GM19324 (cell line): ENCODE measurements around the gene RSAD1.

Source experiments
- ATAC-seq: cut with Tn5 transposase; IDR thresholded peaks from one replicate; pipeline ENCODE4 v1.9.1; 2021; ENCODE audit warnings: mild to moderate bottlenecking, moderate library complexity; ENCODE audit not compliant: unreplicated experiment, low FRiP score

The RSAD1 gene

DNA sequence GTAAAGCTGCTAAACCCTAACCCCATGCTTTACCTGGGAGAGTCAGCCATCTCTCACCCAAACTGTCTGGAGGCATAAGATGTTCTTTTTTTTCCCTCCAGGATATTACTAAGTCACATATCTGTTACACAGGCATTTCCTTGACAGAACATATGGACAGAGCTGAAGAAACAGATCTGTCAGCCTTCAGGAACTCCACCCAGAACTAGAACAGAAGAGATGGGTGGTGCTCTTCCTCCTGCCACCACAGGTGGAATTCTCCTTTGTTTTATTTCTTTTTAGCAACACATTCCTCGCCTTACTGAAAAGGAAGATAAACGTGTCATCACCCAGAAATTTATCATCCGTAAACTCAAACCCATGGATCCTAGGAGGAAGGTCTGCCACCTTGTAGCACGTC is 38.4 kb downstream of the RSAD1 start:
- no peak for ATAC-seq

DNA sequence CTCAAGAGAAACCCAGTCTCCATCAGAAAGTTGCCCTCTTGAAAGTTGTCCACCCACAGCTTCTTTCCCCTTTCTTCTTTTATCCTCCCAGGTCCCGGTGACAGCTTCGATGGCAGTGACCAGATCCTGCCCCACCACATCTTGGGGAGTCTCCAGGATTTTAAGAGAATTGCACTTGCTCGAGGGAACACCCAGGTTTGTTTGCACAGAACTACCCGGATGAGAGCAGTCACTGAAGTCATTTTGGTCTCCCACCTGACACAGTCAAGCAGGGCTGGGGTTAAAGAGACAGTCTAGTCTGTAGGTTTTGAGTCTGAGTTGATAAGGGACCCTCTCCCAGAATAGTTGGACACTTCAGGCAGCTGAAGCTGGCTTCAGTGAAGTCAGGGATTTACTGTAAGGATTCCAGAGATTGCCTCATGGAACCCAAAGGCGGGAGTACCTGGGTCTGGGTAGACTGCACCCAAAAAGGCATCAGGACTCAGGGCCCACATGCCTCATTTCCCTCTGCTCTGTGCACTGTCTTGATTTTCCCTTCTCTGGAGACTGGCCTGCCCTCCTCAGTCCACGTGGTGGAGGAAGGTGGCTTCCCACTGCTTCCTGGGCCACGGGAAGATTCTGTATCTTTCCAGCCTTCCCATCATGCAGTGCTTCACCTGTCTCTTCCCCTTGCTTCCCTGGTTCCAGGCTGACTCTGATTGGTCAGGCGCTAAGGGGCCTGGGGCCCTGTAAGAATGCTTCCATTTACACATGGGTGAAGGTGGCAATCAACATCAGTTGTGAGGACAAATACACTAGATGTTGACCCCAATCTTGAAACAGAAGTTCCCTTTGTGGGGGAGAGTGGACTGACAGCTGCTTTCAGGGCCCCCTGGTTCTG is 39.1 kb downstream of the RSAD1 start:
- no peak for ATAC-seq

DNA sequence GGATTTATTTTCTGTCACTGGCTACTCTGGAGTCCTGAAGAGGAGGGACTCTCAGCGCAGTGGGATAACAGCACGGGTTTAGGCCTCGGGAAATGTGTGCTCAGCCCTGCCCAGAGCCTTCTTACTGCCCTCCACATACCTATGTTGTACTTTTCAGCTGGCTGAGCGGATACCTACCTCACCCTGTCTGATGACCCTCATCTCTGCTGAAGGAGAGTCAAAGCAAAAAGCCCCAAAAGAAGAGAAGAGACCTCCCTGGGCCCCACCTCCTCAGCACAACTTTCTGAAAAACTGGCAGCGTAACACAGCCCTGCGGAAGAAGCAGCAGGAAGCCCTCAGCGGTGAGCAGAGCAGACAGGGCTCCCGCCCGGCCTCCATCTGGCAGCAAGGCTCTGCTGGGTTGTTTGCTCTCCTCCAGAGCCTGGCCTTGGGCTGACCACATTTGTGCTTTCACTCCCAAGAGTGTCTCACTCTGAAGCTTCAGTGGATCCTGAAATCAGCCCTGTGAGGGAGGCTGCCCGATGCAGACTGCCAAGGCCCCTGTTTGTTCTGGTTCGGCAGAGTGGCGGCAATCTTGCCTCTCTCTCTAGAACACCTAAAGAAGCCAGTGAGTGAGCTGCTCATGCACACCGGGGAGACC is 39.8 kb downstream of the RSAD1 start:
- no peak for ATAC-seq

DNA sequence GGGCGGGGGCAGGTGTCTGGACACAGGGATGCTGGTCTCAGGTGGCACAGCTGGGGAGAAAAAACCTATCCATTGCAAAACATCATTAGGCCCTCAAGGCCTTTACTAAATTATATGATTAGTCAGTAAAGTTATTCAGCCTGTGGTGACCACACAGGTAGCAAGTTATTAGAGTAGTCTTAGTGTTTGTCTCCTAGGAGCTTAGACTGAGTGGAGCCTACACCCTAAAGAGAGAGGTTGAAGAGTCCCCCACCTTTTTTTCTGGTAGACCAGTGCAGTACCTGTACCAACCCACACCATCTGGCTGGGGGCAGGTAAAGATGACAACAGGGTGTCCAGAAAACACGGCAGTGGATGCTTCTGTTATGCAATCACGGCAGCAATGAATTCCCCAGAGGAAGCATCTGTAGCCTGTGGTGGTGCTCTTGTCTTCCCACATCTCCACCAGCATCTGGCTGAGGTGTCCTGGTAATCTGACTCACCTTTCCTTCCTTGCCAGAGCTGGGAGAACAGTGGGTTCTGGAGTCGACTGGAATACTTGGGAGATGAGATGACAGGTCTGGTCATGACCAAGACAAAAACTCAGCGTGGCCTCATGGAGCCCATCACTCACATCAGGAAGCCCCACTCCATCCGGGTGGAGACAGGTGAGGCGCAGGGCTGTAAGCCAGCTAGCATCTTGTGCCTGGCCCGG is 40.6 kb downstream of the RSAD1 start:
- ATAC-seq = no peak

DNA sequence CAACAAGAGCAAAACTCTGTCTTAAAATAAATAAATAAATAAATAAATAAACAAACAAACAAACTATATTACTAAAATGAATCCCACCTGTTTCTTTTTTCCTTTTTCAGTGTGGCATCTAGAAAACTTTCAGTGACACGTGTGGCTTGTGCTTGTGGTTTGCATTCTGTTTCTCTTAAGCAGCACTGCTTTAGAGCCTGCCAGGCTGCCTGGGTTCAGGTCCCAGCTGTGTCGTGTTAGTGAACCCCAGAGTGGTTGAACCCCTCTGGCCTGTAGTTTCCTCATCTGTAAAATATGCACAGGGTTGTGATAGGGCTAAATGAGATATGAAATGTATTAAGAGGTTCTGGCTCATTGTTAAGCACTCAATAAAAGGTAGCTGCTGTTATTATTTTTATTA is 41.8 kb downstream of the RSAD1 start:
- ATAC-seq = no peak

DNA sequence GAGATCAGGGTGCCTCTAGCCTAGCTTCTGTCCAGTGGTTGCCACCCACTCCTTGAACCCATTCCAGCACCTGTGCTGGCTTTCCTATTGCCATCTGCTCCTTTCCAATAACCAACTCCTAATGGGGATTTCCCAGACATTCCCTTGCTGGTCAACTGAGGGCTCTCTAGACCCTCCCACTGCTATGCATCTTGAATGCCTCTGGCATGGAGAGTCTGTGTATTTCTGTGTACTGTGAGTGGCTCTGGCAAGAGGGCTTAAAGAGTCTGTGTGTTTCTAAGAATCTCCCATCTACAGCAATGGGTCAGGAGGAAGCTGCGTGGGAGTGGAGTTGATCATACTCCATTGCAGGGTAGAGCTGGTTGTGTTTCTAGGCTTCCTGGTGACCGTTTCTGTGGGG is 42.9 kb downstream of the RSAD1 start:
- ATAC-seq = no peak

DNA sequence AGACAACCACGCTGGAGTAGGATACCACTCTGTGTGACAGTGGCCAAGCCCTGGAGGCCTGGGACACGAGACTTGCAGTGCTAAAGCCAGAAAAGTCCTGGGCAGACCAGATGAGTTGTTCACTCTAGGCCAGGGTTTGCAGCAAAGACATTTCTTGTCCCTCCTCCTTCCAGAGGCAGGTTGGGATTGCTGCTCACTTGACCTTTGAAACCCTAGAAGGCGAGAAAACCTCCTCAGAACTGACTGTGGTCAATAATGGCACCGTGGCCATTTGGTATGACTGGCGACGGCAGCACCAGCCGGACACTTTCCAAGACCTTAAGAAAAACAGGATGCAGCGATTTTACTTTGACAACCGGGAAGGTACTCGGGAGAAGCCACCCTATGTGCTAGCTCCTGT is 44.1 kb downstream of the RSAD1 start:
- ATAC-seq = no peak

DNA sequence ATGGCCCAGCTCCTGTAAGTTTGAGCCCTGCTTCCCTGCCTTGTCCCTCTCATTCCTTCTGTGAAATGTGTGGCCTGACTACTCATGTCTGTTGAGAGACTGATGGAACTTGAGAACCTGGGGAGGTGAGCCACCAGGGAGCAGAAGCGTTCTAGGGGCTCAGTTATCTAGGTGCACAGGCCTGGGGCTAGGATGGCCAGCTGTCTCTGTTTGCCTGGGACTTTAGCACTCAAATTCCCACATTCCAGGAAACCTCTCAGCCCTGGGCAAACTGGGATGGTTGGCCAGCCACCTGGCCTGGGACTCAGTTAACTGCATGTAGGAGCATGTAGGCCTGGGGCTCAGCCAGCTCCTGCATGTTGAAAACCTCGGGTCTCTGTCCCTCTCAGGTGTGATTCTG is 44.5 kb downstream of the RSAD1 start:
- no peak for ATAC-seq

DNA sequence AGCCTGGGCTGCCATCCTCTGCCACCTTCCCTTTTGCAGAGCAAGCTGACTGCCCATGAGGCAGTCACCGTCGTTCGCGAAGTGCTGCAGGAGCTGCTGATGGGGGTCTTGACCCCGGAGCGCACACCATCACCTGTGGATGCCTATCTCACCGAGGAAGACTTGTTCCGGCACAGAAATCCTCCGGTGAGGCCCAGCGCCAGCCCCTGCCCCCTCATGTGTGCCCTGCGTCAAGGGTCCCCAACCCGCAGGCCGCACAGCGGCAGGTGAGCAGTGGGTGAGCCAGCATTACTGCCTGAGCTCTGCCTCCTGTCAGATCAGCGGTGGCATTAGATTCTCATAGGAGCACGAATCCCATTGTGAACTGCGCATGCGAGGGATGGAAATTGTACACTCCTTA is 46.2 kb downstream of the RSAD1 start:
- no peak for ATAC-seq

DNA sequence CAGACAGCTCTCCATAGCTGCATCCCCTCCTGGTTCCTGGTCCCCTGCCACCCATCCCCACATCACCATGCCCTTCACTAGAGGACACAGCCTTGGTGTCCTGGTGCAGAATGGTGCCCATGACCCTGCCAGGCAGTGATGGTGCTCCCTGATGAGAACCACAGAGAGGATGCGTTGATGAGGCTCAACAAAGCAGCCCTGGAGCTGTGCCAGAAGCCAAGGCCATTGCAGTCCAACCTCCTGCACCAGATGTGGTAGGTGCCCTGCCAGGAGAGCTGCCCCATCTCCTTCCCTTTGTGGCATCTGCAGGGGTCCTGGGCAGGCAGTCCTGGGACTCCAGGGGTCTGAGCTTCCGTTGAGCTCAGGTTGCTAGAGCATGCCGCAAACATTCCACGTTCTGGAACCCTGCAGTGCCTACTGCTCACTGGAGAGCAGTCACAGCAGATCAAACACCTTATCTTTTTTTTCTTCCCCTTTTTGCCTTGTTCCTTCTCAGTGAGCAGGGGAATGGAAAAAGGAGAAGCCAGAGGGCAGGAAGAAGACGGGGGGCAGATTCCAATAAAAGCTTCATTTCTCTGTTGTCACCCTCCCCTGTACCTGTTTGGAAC is 48.6 kb downstream of the RSAD1 start:
- no peak for ATAC-seq

DNA sequence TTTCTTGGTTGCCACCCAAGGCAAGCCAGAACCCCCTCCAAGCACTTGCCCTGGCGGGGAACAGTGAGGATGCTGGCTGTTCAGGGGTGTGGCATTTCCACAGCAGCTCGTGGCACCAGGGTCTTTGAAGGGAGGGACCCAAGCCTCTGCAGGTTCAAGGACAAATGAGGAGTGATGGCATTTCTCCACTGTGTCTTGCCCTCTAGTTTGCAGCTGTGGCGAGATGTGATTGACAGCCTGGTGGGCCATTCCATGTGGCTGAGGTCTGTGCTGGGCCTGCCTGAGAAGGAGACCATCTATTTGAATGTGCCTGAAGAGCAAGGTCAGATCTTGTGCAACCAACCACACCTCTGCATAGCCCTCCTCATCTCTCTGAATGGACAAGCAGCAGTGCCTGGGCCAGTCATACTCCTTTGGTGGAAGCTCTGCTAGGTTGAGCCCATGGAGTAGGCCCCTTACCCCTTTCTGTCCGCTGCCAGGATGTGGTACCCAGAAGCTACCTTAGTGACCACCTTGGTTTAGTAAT is 49.4 kb downstream of the RSAD1 start:
- ATAC-seq = no peak

DNA sequence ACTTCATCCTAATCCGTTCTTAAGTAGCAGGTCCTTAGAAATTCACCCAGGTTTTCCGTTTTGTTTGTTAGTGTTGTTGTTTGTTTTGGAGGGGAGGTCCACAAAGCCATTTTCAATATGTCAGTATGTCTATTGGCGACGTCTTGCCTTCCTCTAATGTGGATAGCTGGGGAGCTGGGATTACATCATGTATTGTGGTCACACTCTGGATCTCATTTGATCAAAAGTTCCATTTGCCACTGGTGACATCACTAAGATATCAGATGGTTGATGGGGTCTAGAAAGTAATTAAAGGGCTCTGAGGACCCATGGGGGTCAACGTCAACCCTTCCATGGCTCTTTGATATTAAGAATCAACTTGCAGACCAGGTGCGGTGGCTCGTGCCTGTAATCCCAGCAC is 51.2 kb downstream of the RSAD1 start:
- ATAC-seq = no peak

DNA sequence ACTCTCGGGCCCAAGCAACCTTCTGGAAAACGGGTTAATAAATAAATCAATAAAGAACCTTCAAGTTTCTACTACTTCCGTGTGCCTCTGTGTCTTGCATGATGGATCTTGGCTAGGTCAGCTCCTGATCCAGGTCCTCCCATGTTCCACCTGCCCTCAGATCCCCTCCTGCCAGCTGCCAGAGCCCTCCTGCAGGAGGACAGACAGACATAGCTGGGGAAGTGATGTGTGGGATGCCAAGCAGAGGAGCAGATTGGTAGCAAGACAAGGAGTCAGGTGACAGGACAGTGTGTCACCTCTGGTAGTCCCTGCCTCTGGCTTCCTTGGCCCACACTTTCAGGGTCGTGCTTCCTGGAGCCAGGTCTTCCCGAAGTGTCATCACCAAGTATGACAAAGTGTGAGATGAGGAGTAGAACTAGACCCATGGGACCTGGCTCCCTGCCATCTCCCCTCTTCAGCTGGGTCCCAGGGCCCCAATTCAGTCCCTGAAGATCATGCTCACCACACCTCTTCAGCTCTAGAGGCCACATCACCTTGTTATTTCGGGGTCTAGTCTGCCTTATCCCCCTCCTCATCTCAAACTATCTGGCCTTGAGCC is 52.9 kb downstream of the RSAD1 start:
- no peak for ATAC-seq

DNA sequence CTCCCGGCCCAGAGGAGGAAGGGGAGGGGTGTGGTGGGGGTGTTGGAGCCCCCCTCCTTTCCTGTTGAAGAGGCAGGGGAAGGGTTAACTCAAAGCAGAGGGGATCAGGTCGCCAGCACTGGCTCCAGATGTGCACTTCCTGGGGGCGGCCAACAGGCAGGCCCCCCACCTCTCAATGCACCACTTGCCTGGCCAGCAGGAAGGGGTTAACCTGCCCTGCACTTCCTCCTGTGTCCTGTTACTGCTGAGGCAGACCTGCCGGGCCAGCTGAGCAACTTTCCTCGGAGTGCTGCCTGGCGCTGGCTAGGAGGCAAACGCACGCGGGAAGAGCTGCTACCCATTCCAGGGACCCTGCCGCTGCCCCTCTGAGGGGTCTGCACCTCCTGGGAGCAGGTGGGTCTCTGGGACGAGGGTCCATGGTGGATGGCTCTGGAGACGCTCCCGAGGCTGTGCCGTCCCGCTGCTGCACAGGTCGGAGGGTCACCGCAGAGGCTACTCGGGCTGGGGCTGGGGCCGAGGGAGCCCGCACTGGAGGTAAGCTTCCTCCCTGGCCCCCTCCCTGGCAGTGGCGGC is 53.9 kb downstream of the RSAD1 start, which contains the start of gene EPN3:
Gene EPN3, plus strand, starts transcription at position 284 of the 573 bp plus-strand sequence. CDS start 3,822 bp downstream, outside the sequence.
- ATAC-seq = no peak

DNA sequence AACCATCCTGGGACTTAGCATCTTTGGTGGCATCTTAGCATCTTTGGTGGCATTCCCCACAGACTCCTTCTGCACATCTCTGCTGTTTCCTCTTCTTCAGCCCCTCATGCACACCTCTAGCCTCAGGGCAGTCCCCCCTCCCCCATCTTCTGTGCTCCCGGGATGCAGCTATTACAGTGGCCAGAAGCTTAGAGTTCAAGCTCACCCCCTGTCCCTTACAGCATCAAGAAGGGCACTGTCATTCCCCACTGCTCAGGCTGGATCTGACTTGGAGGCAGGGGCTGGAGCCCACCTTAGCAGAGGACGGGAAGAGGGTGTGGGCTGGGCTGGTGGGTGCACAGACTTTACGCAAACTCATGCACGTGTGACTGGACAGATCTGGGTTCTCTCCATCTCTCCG is 54.5 kb downstream of the RSAD1 start:
- no peak for ATAC-seq

DNA sequence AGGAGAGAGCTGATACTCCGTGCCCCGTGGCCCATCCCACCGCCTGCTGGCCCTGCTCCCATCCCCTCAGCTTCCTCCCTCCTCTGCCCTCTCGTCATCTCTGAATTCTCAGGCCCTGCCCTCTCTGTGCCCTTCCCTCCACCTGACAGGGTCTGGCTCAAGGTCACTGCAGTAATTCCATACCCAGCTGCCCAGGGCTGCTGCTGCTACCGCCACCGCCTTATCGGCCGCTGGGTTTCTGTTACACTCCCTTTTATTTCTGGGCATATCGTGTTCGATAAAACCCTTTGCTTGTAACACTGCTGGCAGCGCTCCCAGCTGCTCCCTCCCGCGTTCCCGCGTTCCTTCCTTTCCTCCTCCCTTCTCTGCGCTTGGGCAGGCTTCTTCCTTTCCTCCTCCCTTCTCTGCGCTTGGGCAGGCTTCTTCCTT is 55.1 kb downstream of the RSAD1 start:
- ATAC-seq = no peak

DNA sequence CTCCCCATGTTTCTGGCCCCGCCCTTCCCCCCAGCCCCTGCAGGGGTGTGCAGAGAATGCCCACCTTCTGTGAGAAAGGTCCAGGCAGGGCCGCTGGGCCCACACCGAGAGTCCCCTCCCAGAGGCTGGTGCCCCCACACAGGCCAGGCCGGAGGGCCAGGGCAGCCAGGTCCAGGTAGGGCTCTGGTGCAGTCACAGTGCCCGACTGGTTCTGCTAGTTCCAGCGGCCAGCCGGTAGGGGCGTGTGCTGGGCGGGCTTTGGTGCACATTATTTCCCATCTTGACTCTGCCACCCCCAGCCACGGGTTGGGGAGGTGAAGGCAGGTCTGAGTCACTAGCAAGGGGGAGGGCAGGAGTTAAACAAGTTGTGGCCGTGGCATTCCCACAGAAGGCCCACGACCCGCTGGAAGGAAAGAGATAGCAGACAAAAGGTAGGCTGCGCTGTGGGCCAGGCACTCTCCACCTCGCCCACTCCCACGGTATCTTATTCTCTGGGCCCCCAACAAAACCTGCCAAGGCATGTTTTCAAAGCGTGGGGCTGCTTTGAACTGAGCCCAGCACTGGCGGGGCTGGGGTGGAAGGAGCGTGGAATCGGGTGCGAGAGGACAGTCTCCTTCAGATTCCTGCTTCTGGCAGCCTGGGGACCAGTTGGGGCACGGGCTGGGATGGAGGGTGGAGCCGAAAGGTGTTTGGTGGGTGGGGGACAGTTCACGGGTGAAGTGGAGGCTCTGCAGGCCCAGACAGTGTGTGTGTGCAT is 55.7 kb downstream of the RSAD1 start:
- no peak for ATAC-seq

DNA sequence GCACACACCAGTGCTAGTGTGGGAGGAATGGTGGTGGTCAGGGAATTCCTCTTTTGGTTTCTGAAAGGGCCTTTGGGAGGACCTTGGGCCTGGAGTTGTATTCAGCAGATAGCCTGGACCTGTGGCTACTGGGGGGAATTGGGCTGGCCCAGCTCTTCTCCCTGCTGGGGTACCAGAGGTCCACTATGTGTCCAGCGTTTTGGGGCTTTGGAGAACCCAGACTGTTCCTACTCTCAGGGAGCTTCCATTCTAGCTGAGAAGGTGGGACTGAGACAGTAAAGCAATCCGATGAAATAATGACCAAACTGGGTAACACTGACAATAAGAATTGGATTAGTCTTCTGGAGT is 56.3 kb downstream of the RSAD1 start:
- ATAC-seq = no peak

DNA sequence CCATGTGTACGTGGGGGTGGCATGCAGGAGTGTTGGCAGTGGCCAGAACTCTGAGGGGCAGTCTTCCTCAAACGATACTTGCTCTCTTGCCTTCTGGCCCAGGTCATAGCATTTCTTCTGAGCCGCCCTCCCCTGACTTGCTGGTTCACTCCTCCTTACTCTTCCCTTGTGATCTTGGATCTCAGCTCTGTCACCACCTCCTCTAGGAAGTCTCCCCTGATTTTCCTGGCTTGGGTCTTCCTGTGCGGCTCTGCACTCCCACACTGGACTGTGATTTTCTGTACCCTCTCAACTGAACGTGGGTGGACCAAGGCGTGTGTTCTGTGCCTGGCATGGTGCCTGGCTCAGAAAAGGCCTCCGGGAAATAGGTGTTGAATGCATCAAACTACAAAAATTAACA is 56.7 kb downstream of the RSAD1 start:
- no peak for ATAC-seq
